Breast epithelium (tissue), 3 donors: Measurements from ENCODE around the gene RPN2.

Source experiments
- POLR2A ChIP-seq: fragments of 450-650 bp; IDR thresholded peaks from one replicate; pipeline ENCODE4 v1.6.1; 2016; ENCODE audit warnings: antibody characterized with exemption, mild to moderate bottlenecking, moderate library complexity
- POLR2AphosphoS5 ChIP-seq, 3 donors: sonication (generic); formaldehyde crosslinking; IDR thresholded peaks; one replicate each; pipeline ENCODE4 v1.6.1; 2017; ENCODE audit warnings: antibody characterized with exemption in 3 of 3
- TF ChIP-seq, protein P1 (sequence below), 3 donors: fragments of 450-650 bp; IDR thresholded peaks; one replicate each; pipeline ENCODE4 v1.5.1; 2016 to 2017; ENCODE audit warnings: antibody characterized with exemption in 3 of 3, mild to moderate bottlenecking in 3 of 3, moderate library complexity in 3 of 3

DNA sequence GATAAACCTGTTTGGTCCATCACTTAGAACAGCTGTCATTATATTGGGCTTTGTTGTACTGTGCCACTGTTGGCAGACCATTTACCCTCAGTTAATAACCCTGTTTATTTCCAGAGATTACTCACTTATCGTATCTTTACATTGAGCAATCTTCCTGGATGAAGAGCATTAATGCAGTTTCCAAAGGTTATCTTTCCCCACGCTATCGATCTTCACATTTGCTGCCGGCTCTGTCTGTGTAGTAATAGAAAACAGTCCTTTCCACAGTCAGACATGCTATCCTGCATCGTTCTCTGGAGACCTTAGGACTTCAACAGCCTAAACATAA lies 55.1 kb downstream of the RPN2 start:
- TF ChIP-seq, protein P1, sequence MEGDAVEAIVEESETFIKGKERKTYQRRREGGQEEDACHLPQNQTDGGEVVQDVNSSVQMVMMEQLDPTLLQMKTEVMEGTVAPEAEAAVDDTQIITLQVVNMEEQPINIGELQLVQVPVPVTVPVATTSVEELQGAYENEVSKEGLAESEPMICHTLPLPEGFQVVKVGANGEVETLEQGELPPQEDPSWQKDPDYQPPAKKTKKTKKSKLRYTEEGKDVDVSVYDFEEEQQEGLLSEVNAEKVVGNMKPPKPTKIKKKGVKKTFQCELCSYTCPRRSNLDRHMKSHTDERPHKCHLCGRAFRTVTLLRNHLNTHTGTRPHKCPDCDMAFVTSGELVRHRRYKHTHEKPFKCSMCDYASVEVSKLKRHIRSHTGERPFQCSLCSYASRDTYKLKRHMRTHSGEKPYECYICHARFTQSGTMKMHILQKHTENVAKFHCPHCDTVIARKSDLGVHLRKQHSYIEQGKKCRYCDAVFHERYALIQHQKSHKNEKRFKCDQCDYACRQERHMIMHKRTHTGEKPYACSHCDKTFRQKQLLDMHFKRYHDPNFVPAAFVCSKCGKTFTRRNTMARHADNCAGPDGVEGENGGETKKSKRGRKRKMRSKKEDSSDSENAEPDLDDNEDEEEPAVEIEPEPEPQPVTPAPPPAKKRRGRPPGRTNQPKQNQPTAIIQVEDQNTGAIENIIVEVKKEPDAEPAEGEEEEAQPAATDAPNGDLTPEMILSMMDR (IDR thresholded peaks at IDR 0.05): no peak
- TF ChIP-seq POLR2A (no peak), POLR2AphosphoS5 (IDR thresholded peaks at IDR 0.05) (no peak)
